Fibroblast of lung (primary cell): ENCODE results near the gene UVRAG.

Source experiments
- CTCF ChIP-seq, 2 donors: IDR thresholded peaks in 1 of 2; conservative IDR thresholded peaks in 1 of 2; 1 replicate in 1 of 2; 2 replicates in 1 of 2; pipeline ENCODE4 v1.5.1; 2011 to 2012; ENCODE audit warnings: low read length in 2 of 2, control low read depth in 1 of 2, inconsistent platforms in 1 of 2, low read depth in 1 of 2, mild to moderate bottlenecking in 1 of 2
- EZH2 ChIP-seq: IDR thresholded peaks from 2 replicates; pipeline ENCODE4 v1.5.1; 2012; ENCODE audit warnings: low read length, control low read depth, mild to moderate bottlenecking; ENCODE audit errors: missing control alignments

GRCh38 chr11:75784085-75784478 lies 30.9 kb upstream of the UVRAG start:
- TF ChIP-seq EZH2 (no peak), CTCF (conservative IDR thresholded peaks at IDR 0.05 in 1 of 2, IDR thresholded peaks at IDR 0.05 in 1 of 2; ENCODE audit: low read depth in 1 of 2, low read length in 2 of 2) (no peak)
